ENCODE data around the gene MELTF.

GRCh38 chr3:196991581-196992460 lies 37.8 kb downstream of the MELTF start:
- TF ChIP-seq CTCF (IDR thresholded peaks at IDR 0.05; ENCODE audit: low read depth, low read length) = no peak
- no peak for TF ChIP-seq EZH2phosphoT487 (IDR thresholded peaks at IDR 0.05; ENCODE audit: low read depth)

All from OCI-LY3 (cell line).